Testis (tissue), 3 donors: ENCODE results near the gene ATAD2B. TPM values are rescaled to one million over a fixed set of nuclear protein-coding genes. Genes with fewer than 3 reads are reported as not detected.

ENCODE experiments used
- DNase-seq: peaks from one replicate; pipeline ENCODE4 v3.0.0-alpha.2; 2019
- H3K27ac ChIP-seq, 2 donors: fragments of 200-600 bp; sonication (generic); one replicate each; pipeline ENCODE4 v1.5.1; 2019
- H3K27me3 ChIP-seq: fragments of 200-600 bp; sonication (generic); one replicate; pipeline ENCODE4 v1.5.1; 2019
- H3K36me3 ChIP-seq: fragments of 200-600 bp; sonication (generic); one replicate; pipeline ENCODE4 v1.5.1; 2017; ENCODE audit warnings: low read depth; ENCODE audit errors: missing control alignments
- H3K4me1 ChIP-seq: fragments of 200-600 bp; sonication (generic); one replicate; pipeline ENCODE4 v1.5.1; 2019
- H3K4me3 ChIP-seq, 2 donors: fragments of 200-600 bp; sonication (generic); one replicate each; pipeline ENCODE4 v1.5.1; 2017 to 2019
- H3K9me3 ChIP-seq: fragments of 200-600 bp; sonication (generic); one replicate; pipeline ENCODE4 v1.5.1; 2017
- POLR2A ChIP-seq: fragments of 450-650 bp; IDR thresholded peaks from one replicate; pipeline ENCODE4 v1.6.1; 2017; ENCODE audit warnings: antibody characterized with exemption, mild to moderate bottlenecking, moderate library complexity
- WGBS, 2 donors: methylation state at CpG; one replicate each; pipeline ENCODE4 v1.1.5; 2018; 5-methylcytosine and 5-hydroxymethylcytosine counted together
- intact Hi-C: fragments of 100-400 bp; cut with DNase I; formaldehyde crosslinking; loops from one replicate; pipeline ENCODE4 v1.15.1; 2023; ENCODE audit warnings: low total_unique reads
- polyA plus RNA-seq: library from polyadenylated mRNA; stranded (reverse); fragments of 350-450 nt; fragmentation: Illumina TruSeq; extraction: RNeasy Lipid Tissue Mini Kit (QIAGEN cat#74804); gene quantifications from one replicate; pipeline ENCODE4 v1.2.3, GENCODE V29; 2014; ENCODE audit warnings: low read depth, low replicate concordance; ENCODE audit not compliant: insufficient read depth
- total RNA-seq, 2 donors: library from RNA; depleted of rRNA; stranded (reverse); fragments of >200 nt; gene quantifications; one replicate each; pipeline ENCODE4 v1.2.3, GENCODE V29; 2016
- TF ChIP-seq, protein P1 (sequence below), 3 experiments: fragments of 450-650 bp in 2 of 3; fragments of 200-600 bp in 1 of 3; sonication (generic) in 1 of 3; IDR thresholded peaks; one replicate each; pipeline ENCODE4 v1.5.1; 2016 to 2019; ENCODE audit warnings: antibody characterized with exemption in 3 of 3, mild to moderate bottlenecking in 2 of 3, moderate library complexity in 1 of 3

ATAD2B gene
- total and polyA plus RNA-seq, 3 donors from 2014 or later = 11.7 to 32.3 (median 23.2) TPM

- Histone ChIP-seq H3K27ac (no peak overlapping the region), H3K4me3 (no peak overlapping the region), H3K4me1 (no peaks in the 10 kb centered on the region), H3K27me3 (no peaks in the 10 kb centered on the region), H3K36me3 (no peaks in the 10 kb centered on the region), H3K9me3 (no peaks in the 10 kb centered on the region)
- intact Hi-C loops = no loop called here
- no peak for DNase-seq
- no peak for TF ChIP-seq POLR2A
- TF ChIP-seq, protein P1, sequence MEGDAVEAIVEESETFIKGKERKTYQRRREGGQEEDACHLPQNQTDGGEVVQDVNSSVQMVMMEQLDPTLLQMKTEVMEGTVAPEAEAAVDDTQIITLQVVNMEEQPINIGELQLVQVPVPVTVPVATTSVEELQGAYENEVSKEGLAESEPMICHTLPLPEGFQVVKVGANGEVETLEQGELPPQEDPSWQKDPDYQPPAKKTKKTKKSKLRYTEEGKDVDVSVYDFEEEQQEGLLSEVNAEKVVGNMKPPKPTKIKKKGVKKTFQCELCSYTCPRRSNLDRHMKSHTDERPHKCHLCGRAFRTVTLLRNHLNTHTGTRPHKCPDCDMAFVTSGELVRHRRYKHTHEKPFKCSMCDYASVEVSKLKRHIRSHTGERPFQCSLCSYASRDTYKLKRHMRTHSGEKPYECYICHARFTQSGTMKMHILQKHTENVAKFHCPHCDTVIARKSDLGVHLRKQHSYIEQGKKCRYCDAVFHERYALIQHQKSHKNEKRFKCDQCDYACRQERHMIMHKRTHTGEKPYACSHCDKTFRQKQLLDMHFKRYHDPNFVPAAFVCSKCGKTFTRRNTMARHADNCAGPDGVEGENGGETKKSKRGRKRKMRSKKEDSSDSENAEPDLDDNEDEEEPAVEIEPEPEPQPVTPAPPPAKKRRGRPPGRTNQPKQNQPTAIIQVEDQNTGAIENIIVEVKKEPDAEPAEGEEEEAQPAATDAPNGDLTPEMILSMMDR (IDR thresholded peaks at IDR 0.05) = no peak
- WGBS, 2 donors = 64 to 66% methylated on average over 2 of the region's 2 CpGs
Measured at GRCh38 chr2:23777826-23778225, 149.1 kb downstream of the ATAD2B start.

GRCh38 chr2:23776021-23776420 is 150.9 kb downstream of the ATAD2B start:
- H3K27me3 ChIP-seq = no peaks in the 10 kb centered on the region
- no peak for TF ChIP-seq POLR2A
- TF ChIP-seq, protein P1 (IDR thresholded peaks at IDR 0.05) = no peak
- H3K36me3 ChIP-seq = no peaks in the 10 kb centered on the region
- no peak overlapping the region for H3K27ac ChIP-seq
- 94 to 99% methylated on average over 6 of the region's 6 CpGs for WGBS, 2 donors
- intact Hi-C loops = no loop called here
- H3K4me3 ChIP-seq = no peak overlapping the region
- H3K4me1 ChIP-seq = no peaks in the 10 kb centered on the region
- no peak for DNase-seq
- H3K9me3 ChIP-seq = no peaks in the 10 kb centered on the region

DNA sequence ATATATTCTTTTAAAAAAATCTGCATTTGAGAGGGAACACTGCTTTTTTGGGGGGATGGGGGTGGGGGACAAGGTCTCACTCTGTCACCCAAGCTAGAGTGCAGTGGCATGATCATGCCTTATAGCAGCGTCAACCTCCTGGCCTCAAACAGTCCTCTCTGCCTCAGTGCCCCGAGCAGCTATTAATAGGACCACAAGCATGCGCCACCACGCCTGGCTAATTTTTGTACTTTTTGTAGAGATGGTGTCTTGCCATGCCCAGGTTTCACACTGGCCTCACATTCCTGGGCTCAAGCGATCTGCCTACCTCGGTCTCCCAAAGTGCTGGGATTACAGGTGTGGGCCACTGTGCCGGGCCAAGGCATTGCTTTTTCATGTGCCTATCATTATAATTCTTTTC is 154.2 kb downstream of the ATAD2B start:
- TF ChIP-seq, protein P1 (IDR thresholded peaks at IDR 0.05) = no peak
- Histone ChIP-seq H3K4me3 (no peak overlapping the region), H3K4me1 (no peaks in the 10 kb centered on the region), H3K9me3 (no peaks in the 10 kb centered on the region), H3K36me3 (no peaks in the 10 kb centered on the region), H3K27me3 (no peaks in the 10 kb centered on the region), H3K27ac (no peak overlapping the region)
- intact Hi-C loops = no loop called here
- no peak for DNase-seq
- 98% methylated on average over 7 of the region's 7 CpGs for WGBS, 2 donors

DNA sequence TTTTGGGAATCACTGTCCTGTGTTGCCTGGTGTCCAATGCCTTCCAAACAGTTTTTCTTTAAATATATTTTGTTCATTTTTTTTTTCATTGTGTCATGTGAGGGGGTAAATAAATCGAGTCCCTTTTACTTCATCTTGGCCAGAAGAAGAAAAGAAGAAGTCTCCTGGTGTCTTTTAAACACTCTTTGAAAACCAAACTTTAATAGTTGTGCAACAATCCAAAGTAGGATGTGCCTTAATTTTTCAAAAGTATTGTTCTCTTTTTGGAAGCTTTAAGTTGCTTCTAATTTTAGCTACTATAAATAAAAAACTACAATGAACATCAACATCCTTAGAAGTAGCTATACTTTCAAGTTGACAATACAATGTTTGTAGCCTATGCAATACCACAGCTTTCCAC is 154.9 kb downstream of the ATAD2B start:
- TF ChIP-seq, protein P1 (IDR thresholded peaks at IDR 0.05) = no peak
- no peak for TF ChIP-seq POLR2A
- Histone ChIP-seq H3K27ac (no peak overlapping the region), H3K9me3 (no peaks in the 10 kb centered on the region), H3K27me3 (no peaks in the 10 kb centered on the region), H3K4me1 (no peaks in the 10 kb centered on the region), H3K4me3 (no peak overlapping the region), H3K36me3 (no peaks in the 10 kb centered on the region)
- DNase-seq = no peak
- intact Hi-C loops = no loop called here
- WGBS, 2 donors = 79 to 85% methylated on average over 1 of the region's 1 CpG

DNA sequence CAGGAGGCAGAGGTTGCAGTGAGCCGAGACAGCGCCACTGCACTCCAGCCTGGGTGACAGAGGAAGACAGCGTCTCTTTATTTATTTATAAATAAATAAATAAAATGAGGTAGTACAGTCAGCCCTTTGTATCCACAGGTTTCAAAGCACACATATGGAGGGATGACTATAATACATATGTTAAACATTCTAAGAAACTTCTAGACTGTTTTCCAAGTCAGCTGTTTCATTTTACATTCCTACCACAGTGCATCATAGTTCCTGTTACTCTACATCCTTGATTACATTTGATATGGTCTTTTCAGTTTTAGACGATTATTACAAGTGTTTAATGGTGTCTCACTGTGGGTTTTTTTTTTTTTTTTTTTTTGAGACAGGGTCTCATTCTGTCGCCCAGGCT is 157.6 kb downstream of the ATAD2B start:
- 90 to 95% methylated on average over 5 of the region's 5 CpGs for WGBS, 2 donors
- DNase-seq = no peak
- TF ChIP-seq POLR2A = no peak
- TF ChIP-seq, protein P1 (IDR thresholded peaks at IDR 0.05) = no peak
- Histone ChIP-seq H3K36me3 (no peaks in the 10 kb centered on the region), H3K4me1 (no peaks in the 10 kb centered on the region), H3K9me3 (no peaks in the 10 kb centered on the region), H3K27me3 (no peaks in the 10 kb centered on the region), H3K4me3 (no peak overlapping the region), H3K27ac (no peak overlapping the region)
- intact Hi-C loops = no loop called here
